Adrenal gland (tissue), 12 donors: ENCODE results near the gene ATP5MC2. TPM values are rescaled to one million over a fixed set of nuclear protein-coding genes. Genes with fewer than 3 reads are reported as not detected.
A peak's percentile ranks its signal among the peaks of the same experiment; 100 is the strongest.

Experiments
- DNase-seq, 7 donors: peaks; one replicate each; pipeline ENCODE4 v3.0.0-alpha.2; 2019 to 2020
- H3K27ac ChIP-seq, 5 donors: fragments of 200-600 bp; sonication (generic) in 4 of 5; 1 replicate in 3 of 5; 2 replicates in 2 of 5; pipeline versions ENCODE4 v1.5.1 to v1.8.0; 2016 to 2020; ENCODE audit warnings: mild to moderate bottlenecking in 1 of 5
- H3K27me3 ChIP-seq: fragments of 200-600 bp; 2 replicates; pipeline ENCODE4 v1.8.0; 2021
- H3K36me3 ChIP-seq, 2 donors: fragments of 200-600 bp; replicated peaks in 1 of 2; 1 replicate in 1 of 2; 2 replicates in 1 of 2; pipeline versions ENCODE4 v1.5.1 to v1.8.0; 2018 to 2022
- H3K4me1 ChIP-seq, 2 donors: fragments of 200-600 bp; replicated peaks in 1 of 2; 1 replicate in 1 of 2; 2 replicates in 1 of 2; pipeline versions ENCODE4 v1.5.1 to v1.8.0; 2018 to 2021
- H3K4me3 ChIP-seq, 4 donors: fragments of 200-600 bp; sonication (generic) in 3 of 4; one replicate each; pipeline ENCODE4 v1.5.1; 2016 to 2018
- H3K9me3 ChIP-seq, 3 donors: fragments of 200-600 bp; sonication (generic) in 1 of 3; replicated peaks in 1 of 3; 1 replicate in 2 of 3; 2 replicates in 1 of 3; pipeline versions ENCODE4 v1.5.1 to v1.8.0; 2016 to 2021
- POLR2A ChIP-seq, 2 donors: fragments of 450-650 bp; IDR thresholded peaks; one replicate each; pipeline ENCODE4 v1.6.1; 2017; ENCODE audit warnings: antibody characterized with exemption in 2 of 2, mild to moderate bottlenecking in 2 of 2, moderate library complexity in 1 of 2
- WGBS, 4 donors: extraction: QIAGEN DNeasy Blood & Tissue Kit in 2 of 4; methylation state at CpG; one replicate each; pipeline versions ENCODE4 v1.1.5 to v1.1.7; 2013 to 2017; 5-methylcytosine and 5-hydroxymethylcytosine counted together
- intact Hi-C, 2 donors: fragments of 100-400 bp; cut with DNase I; formaldehyde crosslinking; loops; one replicate each; pipeline versions ENCODE4 v1.14.1 to v1.15.0; 2022 to 2023
- polyA plus RNA-seq, 3 donors: library from polyadenylated mRNA; stranded (reverse); fragments of 200-250 nt in 2 of 3; fragments of 350-450 nt in 1 of 3; fragmentation: Illumina TruSeq in 1 of 3; extraction: RNeasy Lipid Tissue Mini Kit (QIAGEN cat#74804) in 1 of 3; gene quantifications; one replicate each; pipeline ENCODE4 v1.2.3, GENCODE V29; 2013 to 2014
- total RNA-seq, 9 donors: library from RNA; depleted of rRNA in 4 of 9; stranded (reverse); fragments of >200 nt in 4 of 9; fragments of 120-200 nt in 1 of 9; fragmentation: NEBNext Ultra II Directional in 1 of 9; extraction: Animal tissue kit (Norgen Biotek cat#: 25700) in 1 of 9; gene quantifications; one replicate each; pipeline versions ENCODE4 v1.1.0 to v1.2.4, GENCODE V29; 2013 to 2023
- TF ChIP-seq, protein P1 (sequence below), 6 experiments: fragments of 450-650 bp in 4 of 6; fragments of 200-600 bp in 2 of 6; sonication (generic) in 1 of 6; IDR thresholded peaks; 1 replicate in 5 of 6; 2 replicates in 1 of 6; pipeline versions ENCODE4 v1.5.1 to v1.8.0; 2016 to 2021; ENCODE audit warnings: antibody characterized with exemption in 6 of 6, mild to moderate bottlenecking in 2 of 6, moderate library complexity in 1 of 6
- donor health status: healthy with polysubstance abuse.
- donor health status: Bipolar disorder and iron deficiency.
- donor health status: DM: yes; HTN: yes; CAD: no.
- donor health status: DM: no; HTN: no; CAD: no.
- donor health status: DM: no; HTN: no; CAD: no.
- donor health status: DM: yes; HTN: yes; CAD: no.

The ATP5MC2 gene
- total and polyA plus RNA-seq, 12 donors = 328 to 658 (median 470) TPM

DNA sequence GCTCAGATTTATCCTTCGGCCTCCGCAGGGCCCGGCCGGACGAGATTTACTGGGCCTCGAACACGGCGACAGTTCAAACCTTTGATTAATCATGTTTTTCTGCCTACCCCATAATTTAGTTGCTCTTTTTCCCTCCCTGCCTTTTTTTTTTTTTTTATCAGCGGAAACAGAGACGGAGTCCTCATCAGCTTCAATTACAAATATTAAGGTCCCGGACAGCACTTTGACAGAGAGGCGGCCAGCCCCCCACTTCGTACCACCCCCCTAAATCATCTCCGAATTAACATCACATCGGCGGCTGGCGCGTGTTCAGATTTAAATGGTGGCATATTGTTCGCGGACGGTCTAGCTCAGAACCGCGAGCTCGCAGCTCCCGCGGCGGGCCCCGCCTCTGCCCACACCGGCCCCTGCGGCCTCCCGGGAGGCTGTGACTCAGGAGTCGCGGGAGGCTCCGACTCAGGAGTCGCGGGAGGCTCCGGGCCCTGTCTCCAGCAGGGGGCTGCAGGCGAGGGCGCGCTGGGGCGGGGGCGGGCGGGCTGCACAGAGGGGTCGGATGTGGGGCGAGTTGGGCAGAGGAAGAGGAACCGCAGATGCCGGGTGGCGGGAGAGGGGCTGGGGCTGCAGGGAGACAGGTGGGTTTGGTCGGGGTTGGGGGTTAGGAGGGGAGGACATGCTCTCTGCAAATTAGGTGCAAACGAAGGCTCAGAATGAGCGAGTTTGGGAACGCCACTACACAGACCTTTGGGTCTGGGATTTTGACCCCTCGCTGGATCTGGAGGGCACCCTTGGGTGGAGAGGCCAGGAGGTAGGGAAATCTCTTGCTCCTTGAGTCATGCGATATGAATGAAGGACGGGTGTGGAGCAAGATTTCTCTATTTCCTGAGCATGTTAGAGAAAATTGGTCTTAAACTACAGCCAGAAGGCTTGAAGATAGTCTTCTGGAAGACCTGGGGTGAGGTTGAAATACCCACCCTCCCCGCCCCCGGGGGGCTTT is 19.6 kb upstream of the ATP5MC2 start:
- Histone ChIP-seq H3K4me1 (peaks cover 0 to 10% of the 10 kb centered on the region in 2 donors), H3K36me3 (no peaks in the 10 kb centered on the region), H3K4me3 (no peak overlapping the region), H3K9me3 (no peaks in the 10 kb centered on the region), H3K27me3 (peaks cover 39% of the 10 kb centered on the region), H3K27ac (no peak overlapping the region)
- DNase-seq = no peak
- intact Hi-C loops = no loop called here
- WGBS, 4 donors = 20 to 24% (median 22%) methylated on average over 20 to 57 of the region's 57 CpGs
- TF ChIP-seq POLR2A (IDR thresholded peaks at IDR 0.05) = no peak
- TF ChIP-seq, protein P1, sequence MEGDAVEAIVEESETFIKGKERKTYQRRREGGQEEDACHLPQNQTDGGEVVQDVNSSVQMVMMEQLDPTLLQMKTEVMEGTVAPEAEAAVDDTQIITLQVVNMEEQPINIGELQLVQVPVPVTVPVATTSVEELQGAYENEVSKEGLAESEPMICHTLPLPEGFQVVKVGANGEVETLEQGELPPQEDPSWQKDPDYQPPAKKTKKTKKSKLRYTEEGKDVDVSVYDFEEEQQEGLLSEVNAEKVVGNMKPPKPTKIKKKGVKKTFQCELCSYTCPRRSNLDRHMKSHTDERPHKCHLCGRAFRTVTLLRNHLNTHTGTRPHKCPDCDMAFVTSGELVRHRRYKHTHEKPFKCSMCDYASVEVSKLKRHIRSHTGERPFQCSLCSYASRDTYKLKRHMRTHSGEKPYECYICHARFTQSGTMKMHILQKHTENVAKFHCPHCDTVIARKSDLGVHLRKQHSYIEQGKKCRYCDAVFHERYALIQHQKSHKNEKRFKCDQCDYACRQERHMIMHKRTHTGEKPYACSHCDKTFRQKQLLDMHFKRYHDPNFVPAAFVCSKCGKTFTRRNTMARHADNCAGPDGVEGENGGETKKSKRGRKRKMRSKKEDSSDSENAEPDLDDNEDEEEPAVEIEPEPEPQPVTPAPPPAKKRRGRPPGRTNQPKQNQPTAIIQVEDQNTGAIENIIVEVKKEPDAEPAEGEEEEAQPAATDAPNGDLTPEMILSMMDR (IDR thresholded peaks at IDR 0.05) = no peak

DNA sequence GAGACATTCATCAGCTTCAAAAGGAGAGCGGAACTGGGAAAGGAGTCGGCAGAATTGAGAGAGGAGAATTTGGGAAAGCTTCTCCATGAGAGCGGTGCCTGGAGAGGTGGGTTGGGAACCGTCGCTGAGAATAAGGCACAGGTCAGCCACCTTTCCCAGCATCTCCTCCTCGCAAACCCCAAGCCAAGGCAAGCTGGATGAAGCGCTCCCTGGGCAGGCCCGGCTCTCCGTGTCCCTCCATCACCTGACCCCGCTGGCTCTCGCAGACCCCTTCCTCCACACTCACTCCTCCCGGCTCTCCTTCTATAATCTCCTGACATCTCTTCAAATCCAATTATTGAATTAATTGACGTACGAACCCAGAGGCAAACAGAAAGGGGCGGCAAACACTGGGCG is 18.9 kb upstream of the ATP5MC2 start:
- Histone ChIP-seq H3K27me3 (peaks cover 39% of the 10 kb centered on the region), H3K4me1 (peaks cover 0 to 10% of the 10 kb centered on the region in 2 donors), H3K9me3 (no peaks in the 10 kb centered on the region), H3K27ac (no peak overlapping the region), H3K4me3 (no peak overlapping the region), H3K36me3 (no peaks in the 10 kb centered on the region)
- no peak for TF ChIP-seq POLR2A (IDR thresholded peaks at IDR 0.05)
- TF ChIP-seq, protein P1 (IDR thresholded peaks at IDR 0.05) = no peak
- WGBS, 4 donors = 61 to 69% (median 66%) methylated on average over 16 of the region's 16 CpGs
- no peak for DNase-seq
- intact Hi-C loops = no loop called here

DNA sequence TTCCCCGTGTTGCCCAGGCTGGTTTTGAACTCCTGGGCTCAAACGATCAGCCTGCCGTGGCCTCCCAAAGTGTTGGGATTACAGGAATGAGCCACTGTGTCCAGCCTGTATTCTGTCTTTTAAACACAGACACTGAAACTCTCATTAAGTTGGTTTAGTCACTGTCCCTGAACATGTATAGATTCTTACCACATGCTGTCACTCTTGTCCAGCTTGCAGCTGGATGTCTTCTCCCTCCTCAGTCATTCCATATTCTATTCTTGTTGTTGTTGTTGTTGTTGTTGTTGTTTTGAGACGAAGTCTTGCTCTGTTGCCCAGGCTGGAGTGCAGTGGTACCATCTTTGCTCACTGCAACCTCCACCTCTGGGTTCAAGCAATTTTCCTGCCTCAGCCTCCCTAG is 12.3 kb upstream of the ATP5MC2 start:
- Histone ChIP-seq H3K9me3 (no peaks in the 10 kb centered on the region), H3K27ac (no peak overlapping the region), H3K4me1 (peaks cover 6 to 10% of the 10 kb centered on the region in 2 donors), H3K4me3 (no peak overlapping the region), H3K27me3 (no peaks in the 10 kb centered on the region), H3K36me3 (no peaks in the 10 kb centered on the region)
- DNase-seq = no peak
- whole genome bisulfite sequencing, 4 donors = 78 to 90% (median 81%) methylated on average over 4 of the region's 4 CpGs
- intact Hi-C loops = no loop called here
- TF ChIP-seq POLR2A (IDR thresholded peaks at IDR 0.05) = no peak
- TF ChIP-seq, protein P1 (IDR thresholded peaks at IDR 0.05) = no peak

DNA sequence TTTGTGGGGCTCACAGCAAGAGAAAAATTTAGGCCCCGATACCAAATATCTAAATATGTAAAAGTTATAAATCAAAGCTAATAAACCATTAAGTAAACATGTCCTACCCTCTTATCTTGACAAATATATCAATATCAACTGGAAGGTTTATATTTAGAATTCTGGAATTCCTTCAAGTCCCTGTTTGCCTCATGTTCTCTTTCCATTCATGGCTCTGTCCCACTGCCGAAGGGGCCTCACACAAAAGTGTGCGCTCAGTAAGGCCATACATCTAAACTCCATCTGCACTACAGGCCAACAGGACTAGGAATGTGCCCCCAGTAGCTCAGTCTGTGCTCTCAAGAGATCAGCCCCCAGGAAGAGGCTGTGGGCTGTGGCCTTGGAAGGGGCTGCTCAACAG is 10.6 kb upstream of the ATP5MC2 start:
- H3K36me3 ChIP-seq = no peaks in the 10 kb centered on the region
- no peaks in the 10 kb centered on the region for H3K27me3 ChIP-seq
- intact Hi-C loops = no loop called here
- H3K4me3 ChIP-seq = no peak overlapping the region
- TF ChIP-seq, protein P1 (IDR thresholded peaks at IDR 0.05) = no peak
- TF ChIP-seq POLR2A (IDR thresholded peaks at IDR 0.05) = no peak
- DNase-seq = no peak
- WGBS, 4 donors = 37 to 74% (median 62%) methylated on average over 3 of the region's 3 CpGs
- no peaks in the 10 kb centered on the region for H3K9me3 ChIP-seq
- H3K27ac ChIP-seq = peak overlapping the region in 1 of 5 donors; percentile 17
- peaks cover 6 to 10% of the 10 kb centered on the region in 2 donors for H3K4me1 ChIP-seq
